ENCODE measurements around the gene SMNDC1.
"Not testable (repeated sequence)": the region's sequence is repeated elsewhere in the genome, so short reads cannot be mapped to it uniquely, and the experiment has no call there.

- TF ChIP-seq, protein P1, sequence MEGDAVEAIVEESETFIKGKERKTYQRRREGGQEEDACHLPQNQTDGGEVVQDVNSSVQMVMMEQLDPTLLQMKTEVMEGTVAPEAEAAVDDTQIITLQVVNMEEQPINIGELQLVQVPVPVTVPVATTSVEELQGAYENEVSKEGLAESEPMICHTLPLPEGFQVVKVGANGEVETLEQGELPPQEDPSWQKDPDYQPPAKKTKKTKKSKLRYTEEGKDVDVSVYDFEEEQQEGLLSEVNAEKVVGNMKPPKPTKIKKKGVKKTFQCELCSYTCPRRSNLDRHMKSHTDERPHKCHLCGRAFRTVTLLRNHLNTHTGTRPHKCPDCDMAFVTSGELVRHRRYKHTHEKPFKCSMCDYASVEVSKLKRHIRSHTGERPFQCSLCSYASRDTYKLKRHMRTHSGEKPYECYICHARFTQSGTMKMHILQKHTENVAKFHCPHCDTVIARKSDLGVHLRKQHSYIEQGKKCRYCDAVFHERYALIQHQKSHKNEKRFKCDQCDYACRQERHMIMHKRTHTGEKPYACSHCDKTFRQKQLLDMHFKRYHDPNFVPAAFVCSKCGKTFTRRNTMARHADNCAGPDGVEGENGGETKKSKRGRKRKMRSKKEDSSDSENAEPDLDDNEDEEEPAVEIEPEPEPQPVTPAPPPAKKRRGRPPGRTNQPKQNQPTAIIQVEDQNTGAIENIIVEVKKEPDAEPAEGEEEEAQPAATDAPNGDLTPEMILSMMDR (IDR thresholded peaks at IDR 0.05) = not testable (repeated sequence)
- not testable (repeated sequence) for TF ChIP-seq POLR2A (IDR thresholded peaks at IDR 0.05)
These were observed 31.7 kb downstream of the SMNDC1 start for GRCh38 chr10:110272995-110273394.

Measured in gastroesophageal sphincter (tissue), 3 donors.